ENCODE measurements around the gene FGB.

Gene FGB

DNA sequence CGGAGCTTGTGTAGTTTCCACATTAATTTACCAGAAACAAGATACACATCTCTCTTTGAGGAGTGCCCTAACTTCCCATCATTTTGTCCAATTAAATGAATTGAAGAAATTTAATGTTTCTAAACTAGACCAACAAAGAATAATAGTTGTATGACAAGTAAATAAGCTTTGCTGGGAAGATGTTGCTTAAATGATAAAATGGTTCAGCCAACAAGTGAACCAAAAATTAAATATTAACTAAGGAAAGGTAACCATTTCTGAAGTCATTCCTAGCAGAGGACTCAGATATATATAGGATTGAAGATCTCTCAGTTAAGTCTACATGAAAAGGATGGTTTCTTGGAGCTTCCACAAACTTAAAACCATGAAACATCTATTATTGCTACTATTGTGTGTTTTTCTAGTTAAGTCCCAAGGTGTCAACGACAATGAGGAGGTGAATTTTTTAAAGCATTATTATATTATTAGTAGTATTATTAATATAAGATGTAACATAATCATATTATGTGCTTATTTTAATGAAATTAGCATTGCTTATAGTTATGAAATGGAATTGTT, at the start of gene FGB:
TSS of gene FGB (plus strand) at position 315 of the 558 bp plus-strand sequence. CDS start at position 323, 8 bp downstream.
- no peak within 1 kb of the TSS for H3K4me3 ChIP-seq (replicated peaks; ENCODE audit: low read depth, low read length)
- DNase-seq (ENCODE audit: low read depth) = no peak
- TF ChIP-seq, protein P1, sequence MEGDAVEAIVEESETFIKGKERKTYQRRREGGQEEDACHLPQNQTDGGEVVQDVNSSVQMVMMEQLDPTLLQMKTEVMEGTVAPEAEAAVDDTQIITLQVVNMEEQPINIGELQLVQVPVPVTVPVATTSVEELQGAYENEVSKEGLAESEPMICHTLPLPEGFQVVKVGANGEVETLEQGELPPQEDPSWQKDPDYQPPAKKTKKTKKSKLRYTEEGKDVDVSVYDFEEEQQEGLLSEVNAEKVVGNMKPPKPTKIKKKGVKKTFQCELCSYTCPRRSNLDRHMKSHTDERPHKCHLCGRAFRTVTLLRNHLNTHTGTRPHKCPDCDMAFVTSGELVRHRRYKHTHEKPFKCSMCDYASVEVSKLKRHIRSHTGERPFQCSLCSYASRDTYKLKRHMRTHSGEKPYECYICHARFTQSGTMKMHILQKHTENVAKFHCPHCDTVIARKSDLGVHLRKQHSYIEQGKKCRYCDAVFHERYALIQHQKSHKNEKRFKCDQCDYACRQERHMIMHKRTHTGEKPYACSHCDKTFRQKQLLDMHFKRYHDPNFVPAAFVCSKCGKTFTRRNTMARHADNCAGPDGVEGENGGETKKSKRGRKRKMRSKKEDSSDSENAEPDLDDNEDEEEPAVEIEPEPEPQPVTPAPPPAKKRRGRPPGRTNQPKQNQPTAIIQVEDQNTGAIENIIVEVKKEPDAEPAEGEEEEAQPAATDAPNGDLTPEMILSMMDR (IDR thresholded peaks at IDR 0.05; ENCODE audit: low read length, missing control alignments) = no peak

DNA sequence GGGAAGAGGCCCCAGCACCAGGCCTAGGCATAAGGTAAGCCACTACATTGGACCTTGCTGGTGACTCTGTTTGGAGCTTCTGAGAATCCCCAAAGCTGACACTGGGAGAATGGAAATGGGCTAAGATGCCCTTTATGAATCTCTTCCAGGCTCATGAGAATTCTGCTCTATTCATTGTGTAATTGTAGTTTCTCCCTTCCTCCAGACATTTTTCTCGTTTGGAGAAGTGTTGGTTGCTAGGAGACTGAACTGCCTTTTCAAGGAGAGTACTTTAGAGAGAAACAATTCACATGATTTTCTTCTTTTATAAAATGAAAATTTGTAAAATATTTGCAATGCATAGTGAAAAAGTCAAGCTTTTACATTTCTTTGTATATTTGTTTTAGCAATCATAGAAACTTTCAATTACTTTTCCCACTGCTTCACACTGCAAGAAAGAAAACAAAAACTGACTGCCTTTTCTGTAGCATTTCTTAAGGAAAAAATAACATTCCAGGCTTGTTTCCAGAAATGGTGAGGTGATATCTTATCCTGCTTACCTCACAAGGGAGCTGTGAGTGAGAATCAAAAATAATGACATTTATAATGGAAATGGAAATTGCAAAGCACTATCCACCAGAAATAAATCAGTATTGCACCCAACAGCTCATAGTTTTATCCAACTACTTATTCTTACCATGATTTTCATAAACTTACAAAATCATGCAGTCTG, 46.3 kb upstream of the FGB start:
- no peak for DNase-seq (ENCODE audit: low read depth)
- H3K4me3 ChIP-seq (replicated peaks; ENCODE audit: low read depth, low read length) = no peak overlapping the region
- TF ChIP-seq, protein P1 (IDR thresholded peaks at IDR 0.05; ENCODE audit: low read length, missing control alignments) = no peak

DNA sequence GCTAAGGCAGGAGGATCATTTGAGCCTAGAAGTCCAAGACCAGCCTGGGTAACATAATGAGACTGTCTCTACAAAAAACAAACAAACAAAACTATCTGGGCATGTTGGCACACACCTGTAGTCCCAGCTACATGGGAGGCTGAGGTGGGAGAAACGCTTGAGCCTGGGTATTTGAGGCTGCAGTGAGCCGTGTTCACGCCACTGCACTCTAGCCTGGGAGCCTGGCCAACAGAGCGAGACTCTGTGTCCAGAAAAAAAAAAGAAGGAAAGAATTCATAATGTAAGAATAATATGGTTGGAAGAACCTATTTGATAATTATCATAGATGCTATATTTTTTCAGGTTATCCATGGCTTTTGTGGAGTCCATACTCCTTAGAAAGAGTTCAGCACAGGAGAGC, 45.2 kb upstream of the FGB start:
- no peak overlapping the region for H3K4me3 ChIP-seq (replicated peaks; ENCODE audit: low read depth, low read length)
- TF ChIP-seq, protein P1 (IDR thresholded peaks at IDR 0.05; ENCODE audit: low read length, missing control alignments) = no peak
- DNase-seq (ENCODE audit: low read depth) = no peak

DNA sequence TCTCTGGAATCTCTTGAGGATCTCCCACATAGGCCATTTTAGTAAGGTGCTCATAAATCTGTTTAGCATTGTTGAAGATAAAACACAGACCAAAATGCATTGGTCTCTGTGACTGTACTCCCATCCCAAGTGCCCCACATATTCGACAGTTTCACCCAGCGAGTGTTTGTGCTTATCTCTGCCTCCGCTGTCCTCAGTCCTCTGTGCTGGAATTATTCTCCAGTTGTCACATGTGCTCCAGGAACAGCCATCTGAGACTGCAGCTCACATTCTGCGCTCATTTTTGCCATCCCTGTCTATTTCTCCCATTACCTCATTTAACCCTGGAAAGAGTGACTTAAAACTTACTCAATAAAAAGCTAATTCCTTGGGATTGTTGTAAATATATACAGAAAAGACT, 43.6 kb upstream of the FGB start:
- no peak overlapping the region for H3K4me3 ChIP-seq (replicated peaks; ENCODE audit: low read depth, low read length)
- TF ChIP-seq, protein P1 (IDR thresholded peaks at IDR 0.05; ENCODE audit: low read length, missing control alignments) = no peak
- no peak for DNase-seq (ENCODE audit: low read depth)

DNA sequence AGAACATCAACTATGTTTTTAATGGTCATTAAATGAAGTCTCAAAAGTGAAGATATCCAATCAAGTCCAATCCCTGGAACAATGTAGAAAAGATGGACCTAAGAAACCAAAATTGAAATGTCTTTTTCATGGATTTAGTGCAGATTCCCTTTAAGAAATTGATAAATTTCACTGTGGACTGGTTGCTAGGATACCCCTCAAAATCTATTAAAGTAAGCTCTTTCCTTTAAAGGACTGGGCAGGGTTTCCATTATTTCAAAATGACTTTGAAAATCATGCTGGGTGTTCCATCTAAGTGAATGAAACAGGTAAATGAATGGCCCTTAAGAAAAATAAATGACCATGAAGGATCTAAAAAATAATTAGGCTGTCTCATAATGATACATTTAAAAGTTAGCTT, 41.2 kb upstream of the FGB start:
- DNase-seq (ENCODE audit: low read depth) = no peak
- TF ChIP-seq, protein P1 (IDR thresholded peaks at IDR 0.05; ENCODE audit: low read length, missing control alignments) = no peak
- H3K4me3 ChIP-seq (replicated peaks; ENCODE audit: low read depth, low read length) = no peak overlapping the region

DNA sequence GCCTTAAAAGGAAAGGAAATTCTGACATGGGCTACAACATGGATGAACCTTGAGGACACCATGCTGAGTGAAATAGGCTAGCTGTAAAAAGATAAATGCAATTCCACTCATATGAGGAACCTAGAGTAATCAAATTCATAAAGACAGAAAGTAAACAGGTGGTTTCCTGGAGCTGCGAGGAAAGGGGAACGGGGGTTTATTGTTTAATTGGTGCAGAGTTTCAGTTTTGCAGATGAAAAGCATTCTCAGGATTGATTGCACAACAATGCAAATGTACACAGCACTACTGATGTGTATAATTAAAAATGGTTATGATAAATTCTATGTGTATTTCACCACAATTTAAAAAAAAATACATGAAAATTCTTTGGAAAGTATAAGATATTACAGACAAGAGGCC, 36.7 kb upstream of the FGB start:
- no peak for DNase-seq (ENCODE audit: low read depth)
- H3K4me3 ChIP-seq (replicated peaks; ENCODE audit: low read depth, low read length) = no peak overlapping the region
- TF ChIP-seq, protein P1 (IDR thresholded peaks at IDR 0.05; ENCODE audit: low read length, missing control alignments) = no peak

DNA sequence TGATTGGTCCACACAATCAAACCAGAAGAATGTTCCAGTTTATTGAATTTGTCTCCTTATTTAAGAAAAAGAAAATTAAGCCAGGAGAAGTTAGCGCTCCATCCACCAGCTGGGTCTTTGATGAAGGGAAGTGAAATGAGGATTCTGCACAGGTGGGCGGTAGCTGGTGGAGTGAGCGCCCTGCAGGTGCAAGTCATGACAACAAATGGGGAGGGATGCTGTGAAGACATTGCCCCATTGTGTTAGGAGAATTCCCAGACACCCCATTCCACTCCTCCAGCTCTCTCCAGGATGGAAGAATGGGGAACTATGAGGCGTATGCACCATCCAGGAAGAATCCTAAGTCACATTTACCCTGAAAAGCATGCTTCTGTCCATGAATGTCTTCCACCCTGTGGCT, 35.5 kb upstream of the FGB start:
- H3K4me3 ChIP-seq (replicated peaks; ENCODE audit: low read depth, low read length) = no peak overlapping the region
- no peak for DNase-seq (ENCODE audit: low read depth)
- TF ChIP-seq, protein P1 (IDR thresholded peaks at IDR 0.05; ENCODE audit: low read length, missing control alignments) = no peak
